Glomerular endothelial cell (primary cell): ENCODE results near the gene MRPS27. TPM values are rescaled to one million over a fixed set of nuclear protein-coding genes. Genes with fewer than 3 reads are reported as not detected.

Experiments
- DNase-seq: peaks from one replicate; pipeline ENCODE4 v3.0.0-alpha.2; 2011; ENCODE audit warnings: low read depth, low spot score; ENCODE audit errors: extremely low read depth
- total RNA-seq: library from RNA; depleted of rRNA; stranded (reverse); fragments of >200 nt; gene quantifications from 2 replicates; pipeline ENCODE4 v1.2.3, GENCODE V29; 2015

The MRPS27 gene
- 45.9 and 58.5 TPM in 2 replicates for total RNA-seq

GRCh38 chr5:72319976-72320752, at the start of gene MRPS27, which contains the start of gene PTCD2:
MRPS27 (minus strand) TSS chr5:72320240; CDS start chr5:72320221, 19 bp downstream.
PTCD2 (plus strand) TSS chr5:72320373; CDS start chr5:72320383, 10 bp downstream.
- DNase-seq = peak; percentile 94

DNA sequence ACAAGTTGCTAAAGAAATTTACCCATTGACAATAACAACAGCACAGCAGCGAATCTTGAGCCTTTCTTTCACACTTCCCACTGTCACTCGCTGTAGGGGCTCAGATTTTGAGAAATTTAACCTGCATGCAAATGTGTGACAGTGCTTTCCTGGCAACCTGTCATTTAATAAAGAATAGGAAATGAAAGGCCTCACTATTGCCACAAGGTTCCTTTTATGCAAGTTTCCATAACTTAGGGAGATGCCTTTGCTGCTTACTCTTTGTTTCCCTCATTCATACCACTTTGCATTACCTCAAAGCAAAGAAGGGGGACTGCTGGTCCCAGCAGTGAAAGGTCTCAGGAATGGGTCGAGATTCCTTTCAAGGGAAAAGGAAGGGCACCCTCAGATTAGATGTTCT, 49.7 kb upstream of the MRPS27 start:
- no peak for DNase-seq

GRCh38 chr5:72369301-72369700, 49.3 kb upstream of the MRPS27 start:
- no peak for DNase-seq

DNA sequence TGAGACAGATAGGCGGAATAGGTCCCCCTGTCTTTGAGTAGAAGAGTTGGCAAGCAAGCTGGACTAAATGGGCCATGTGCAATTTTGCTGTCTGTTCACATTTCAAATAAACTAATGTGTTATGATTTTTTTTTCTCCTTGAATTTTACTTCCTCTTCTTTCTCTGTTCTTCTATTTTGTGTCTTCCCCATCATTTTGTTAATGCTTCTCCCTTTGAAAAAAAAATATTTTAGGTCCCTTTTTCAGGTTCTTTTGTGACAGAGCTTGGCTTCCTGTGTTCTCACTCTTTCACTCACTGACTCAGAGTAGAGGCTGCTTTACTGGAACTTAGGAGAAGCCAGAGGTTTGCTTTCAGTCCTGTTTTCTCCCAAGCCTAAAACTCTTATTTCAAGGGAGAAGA, 48.2 kb upstream of the MRPS27 start:
- DNase-seq = no peak

GRCh38 chr5:72366324-72366976, 46.4 kb upstream of the MRPS27 start:
- no peak for DNase-seq

DNA sequence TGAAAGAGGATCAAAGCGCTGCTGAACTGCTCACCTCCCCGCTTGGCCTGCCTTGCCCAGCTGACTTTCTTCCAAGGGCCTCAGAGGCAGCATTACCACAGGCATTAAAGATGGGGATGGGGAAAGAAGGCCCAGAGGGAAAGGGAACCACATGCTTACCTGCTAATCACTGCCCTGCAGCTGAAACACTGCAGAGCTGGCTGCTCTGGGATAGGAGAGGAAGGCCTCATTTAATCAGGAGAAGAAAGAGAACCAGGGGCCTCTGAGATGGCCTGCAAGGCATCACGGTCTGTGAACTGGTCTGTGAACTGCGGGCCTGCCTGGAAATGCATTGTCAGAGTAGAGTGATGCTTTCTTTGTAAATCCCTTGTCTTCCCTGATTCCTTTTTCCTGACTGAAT, 44.9 kb upstream of the MRPS27 start:
- DNase-seq = no peak

DNA sequence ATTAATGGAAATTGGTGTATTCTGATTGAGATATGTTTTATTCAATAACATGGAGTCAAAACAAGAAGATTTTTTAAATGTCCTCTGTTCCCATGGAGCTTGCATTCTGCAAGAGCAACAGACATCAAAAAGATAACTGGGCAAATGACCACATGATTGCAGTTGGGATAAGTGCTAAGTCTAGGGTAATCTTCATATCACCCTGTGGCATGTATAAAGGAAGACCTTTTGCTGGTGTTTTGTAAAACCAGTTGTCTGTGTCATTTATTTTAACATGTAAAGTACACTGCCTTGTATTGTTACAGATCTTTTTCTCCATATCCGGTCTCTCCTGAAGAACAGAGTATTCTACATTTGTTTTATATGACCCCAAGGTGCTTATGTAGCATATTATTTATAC, 44.1 kb upstream of the MRPS27 start:
- no peak for DNase-seq

DNA sequence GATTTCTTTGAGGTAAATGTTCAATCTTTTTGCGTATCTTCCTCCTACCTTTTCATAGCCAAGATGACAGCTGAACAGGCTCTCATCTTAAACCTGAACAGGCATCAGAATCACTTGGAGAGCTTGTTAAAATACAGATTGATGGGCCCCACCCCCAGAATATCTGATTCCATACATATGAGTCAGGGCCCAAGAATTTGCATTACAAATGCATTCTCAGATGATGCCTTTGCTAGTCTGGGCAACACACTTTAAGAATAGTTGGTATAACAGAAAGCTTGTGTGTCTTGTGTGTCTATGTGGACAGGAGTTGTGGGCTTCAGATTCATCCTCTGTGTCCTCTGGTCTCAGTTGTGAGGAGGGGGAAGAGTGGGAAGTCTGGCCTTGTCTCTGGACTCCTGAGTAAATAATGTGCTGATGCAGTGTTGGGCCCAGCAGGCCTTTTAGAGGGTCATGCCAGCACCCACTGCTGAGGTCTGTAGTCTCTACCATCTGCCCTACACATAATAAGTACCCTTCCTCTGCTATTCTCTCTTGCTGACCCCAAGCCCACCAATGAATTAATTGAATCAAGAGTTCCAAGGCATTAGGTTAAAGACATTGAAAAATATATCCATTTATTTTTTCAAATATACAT, 43.2 kb upstream of the MRPS27 start:
- DNase-seq = peak; percentile 39

- no peak for DNase-seq
Measured at GRCh38 chr5:72359886-72360285, 39.8 kb upstream of the MRPS27 start.

DNA sequence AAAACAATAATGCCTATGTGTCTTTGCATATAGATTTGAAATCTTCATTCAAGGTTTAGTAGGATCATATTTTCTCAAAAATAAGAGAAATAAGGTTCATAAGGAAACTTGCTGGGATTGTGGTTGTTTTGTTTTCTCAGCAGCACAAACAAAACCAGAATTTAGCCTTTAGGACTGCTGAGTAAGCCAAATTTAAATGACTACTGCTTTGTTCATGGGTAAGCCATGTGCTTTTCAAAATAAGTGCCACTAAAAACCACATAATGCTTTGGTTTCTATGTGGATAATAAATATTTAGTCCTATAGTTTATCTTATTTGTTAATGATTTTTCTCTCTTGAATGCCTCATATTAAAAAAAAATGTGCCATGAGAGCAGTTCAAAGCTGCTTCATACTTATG, 38.9 kb upstream of the MRPS27 start:
- DNase-seq = no peak

DNA sequence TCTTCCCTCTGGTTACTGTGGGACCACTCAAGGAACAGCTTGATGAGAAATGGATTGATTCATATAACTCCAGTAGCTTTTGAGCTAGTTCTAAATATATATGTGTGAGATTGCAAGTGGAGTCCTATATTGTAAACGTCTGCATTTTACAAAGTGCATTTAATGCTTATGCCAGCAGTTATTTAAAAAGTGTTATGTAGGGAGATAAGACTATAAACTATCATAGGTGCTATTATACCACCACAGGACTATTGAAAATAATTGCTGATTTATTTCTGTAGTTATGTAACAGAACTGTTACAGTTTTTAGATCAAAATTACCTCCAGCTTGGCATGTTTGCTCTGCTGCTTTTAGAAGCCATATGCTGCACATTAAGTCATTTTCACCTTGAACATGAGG, 36.3 kb upstream of the MRPS27 start:
- DNase-seq = no peak

GRCh38 chr5:72355706-72356299, 35.8 kb upstream of the MRPS27 start:
- no peak for DNase-seq

DNA sequence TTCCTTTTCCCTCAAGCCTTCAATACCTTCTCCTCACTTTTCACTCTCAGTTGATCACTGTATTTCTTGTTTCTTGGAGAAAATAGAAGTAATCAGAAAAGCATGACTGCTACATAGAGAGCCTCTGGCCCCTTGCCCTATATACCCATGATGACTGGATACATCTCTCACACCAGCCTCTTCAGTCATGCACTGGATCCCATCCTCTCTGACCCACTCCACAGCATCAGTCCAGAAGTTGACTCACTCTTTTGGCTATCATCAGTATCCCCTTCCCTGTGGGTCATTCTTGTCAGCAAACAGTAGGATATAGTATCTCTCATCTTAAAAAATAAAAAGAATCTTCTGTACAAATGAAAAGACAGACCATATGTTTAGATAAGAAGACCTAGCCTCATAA, 33.0 kb upstream of the MRPS27 start:
- DNase-seq = no peak

DNA sequence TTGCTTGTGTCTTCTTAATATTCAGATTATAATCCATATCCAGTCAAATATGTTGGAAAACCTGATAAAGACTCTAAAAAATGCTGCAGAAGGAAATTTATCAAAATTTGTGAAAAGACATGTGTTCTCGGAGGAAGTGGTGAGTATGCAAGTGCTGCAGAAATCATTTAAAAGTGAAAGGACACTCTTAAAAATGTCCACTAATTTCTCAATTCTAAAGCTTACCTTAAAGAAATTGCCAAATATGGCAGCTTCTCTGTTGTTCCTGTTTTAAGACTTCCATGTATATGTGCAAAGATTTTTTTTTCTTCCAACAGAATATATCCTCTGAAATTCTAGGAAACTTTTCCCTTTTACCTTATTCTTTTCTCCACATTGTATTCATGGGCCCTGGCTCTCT, 32.6 kb upstream of the MRPS27 start:
- DNase-seq = no peak

DNA sequence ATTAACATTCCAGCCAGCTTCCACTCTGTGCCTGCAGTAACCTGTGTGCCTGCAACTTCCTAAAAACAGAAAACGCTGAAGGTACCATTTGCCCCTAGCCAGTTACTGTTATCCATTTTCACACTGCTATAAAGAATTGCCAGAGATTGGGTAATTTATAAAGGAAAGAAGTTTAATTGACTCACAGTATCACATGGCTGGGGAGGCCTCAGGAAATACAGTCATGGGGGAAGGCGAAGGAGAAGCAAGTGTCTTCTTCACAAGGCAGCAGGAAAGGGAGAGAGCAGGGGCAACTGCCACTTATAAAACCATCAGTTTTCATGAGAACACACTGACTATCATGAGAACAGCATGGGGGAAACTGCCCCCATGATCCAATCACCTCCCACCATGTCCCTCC, 31.3 kb upstream of the MRPS27 start:
- DNase-seq = no peak

- DNase-seq = peak; percentile 37
Measured at GRCh38 chr5:72347801-72348308, 27.8 kb upstream of the MRPS27 start.

GRCh38 chr5:72346398-72346797, 26.4 kb upstream of the MRPS27 start:
- DNase-seq = no peak

DNA sequence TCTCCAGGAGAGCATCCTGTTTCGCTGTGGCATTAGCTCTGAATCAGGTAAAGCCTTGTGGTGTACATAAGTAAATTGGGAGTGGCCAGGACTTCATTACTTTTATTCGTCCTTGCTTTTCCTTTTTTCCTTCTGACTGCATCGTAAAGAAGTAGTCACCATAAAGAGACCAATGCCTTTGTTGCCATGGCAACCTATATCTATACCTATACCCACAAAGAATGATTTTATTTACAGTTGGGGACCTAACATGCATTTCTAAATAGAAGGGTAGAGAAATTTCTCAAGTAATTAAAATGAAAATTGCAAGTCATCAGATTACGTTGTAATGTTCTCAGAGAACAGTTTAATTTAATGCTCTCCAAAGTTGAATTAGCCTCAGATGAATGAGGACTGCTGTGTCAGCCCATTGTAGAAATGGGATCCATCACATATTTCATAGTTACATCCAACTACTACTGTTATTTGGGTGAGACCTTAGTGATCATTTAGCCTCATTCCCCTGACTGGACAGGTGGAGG, 18.7 kb upstream of the MRPS27 start:
- DNase-seq = no peak

GRCh38 chr5:72337159-72337558, 17.1 kb upstream of the MRPS27 start:
- no peak for DNase-seq

DNA sequence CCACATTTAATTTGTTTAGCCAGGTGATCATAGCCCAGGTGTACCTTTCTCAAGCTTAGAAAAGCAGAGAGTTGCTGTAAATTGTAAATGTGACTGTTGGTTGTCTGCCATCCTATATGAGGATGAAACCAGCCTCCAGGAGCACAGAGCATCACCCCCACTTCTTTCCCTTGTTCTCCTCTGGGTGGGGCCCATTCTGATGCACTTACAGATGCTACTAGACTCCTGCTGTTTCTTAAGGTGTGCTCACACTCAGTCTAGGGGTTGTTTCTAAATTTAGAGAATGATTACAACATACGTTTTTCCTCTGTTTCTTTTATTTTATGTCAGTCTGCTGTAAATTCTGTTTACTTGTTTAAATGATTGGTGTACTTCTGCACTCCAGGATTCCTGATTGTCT, 10.7 kb upstream of the MRPS27 start:
- no peak for DNase-seq

DNA sequence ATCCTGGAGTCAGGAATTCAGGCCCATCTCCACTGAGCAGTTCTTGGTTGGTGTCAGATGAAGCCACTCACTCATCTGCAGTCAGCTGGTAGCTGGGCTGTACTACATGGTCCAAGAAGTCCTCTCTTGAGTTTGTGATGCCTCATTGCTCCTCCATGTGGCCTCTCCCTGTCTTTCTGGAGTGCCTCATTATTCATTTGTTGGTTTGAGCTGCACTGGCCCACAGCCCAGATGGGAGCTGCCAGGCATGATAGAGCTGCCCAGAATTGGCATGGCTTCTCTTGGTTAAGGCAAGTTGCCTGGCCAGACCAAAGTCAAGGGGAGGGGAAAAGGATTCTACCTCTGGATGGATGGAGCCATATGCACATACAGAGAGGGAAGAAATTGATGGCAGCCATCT, 8.1 kb upstream of the MRPS27 start:
- no peak for DNase-seq
